ENCODE data around the gene MBLAC1.

The MBLAC1 gene, protein sequence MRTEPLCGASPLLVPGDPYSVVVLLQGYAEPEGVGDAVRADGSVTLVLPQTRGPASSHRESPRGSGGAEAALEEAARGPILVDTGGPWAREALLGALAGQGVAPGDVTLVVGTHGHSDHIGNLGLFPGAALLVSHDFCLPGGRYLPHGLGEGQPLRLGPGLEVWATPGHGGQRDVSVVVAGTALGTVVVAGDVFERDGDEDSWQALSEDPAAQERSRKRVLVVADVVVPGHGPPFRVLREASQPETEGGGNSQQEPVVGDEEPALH

DNA sequence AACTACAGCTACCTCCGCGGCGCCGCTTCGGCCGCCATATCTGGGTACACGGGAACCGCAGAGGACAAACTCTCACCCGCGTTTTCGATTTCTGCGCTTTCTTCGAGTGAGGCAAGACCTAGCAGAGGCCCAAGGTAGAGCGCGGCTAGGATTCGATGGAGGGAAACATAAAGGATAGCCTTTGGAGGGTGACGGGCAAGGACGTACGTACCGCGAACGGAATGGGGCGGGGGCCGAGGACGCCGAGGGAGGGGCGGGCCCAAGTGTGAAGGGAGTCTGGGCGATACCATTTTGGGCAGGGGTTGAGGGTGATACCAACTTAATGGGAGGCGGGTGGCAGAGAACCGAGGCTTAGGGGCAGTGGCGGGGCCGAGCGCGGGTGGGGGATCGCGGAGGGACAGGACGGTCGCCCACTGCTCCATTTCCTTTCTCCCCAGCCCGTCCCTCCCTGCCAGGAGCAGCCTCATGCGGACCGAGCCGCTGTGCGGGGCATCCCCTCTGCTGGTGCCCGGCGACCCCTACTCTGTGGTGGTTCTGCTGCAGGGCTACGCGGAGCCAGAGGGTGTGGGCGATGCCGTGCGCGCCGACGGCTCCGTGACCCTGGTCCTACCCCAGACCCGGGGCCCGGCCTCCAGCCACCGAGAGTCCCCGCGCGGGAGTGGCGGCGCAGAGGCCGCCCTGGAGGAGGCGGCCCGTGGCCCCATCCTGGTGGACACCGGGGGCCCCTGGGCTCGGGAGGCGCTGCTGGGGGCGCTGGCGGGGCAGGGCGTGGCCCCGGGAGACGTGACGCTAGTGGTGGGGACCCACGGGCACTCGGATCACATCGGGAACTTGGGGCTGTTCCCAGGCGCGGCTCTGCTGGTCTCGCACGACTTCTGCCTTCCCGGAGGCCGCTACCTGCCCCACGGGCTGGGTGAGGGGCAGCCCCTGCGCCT is at the start of gene MBLAC1:
MBLAC1 (plus strand) TSS at position 37 of the 935 bp plus-strand sequence; CDS start at position 466, 429 bp downstream.
- DNase-seq (ENCODE audit: low spot score), result peak; percentile 88

DNA sequence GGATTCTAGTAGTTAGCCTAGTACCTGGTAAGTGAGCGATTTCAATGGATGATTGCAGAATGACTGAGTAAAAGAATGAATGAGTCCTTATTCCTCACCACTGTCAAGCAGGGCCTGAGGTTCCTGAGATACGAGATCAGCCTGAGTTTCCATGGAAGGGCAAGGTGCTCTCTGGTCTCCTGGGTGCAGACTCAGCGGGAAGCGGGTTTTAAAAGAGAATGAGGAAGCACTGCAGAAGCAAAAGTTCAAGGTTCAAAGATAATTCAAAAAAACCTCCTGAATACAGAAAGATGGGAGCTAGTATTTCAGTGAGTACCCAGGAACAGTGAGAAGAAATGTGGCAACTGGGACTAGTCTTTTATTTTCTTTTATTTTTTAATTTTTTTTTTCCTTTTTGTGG is 49.6 kb upstream of the MBLAC1 start:
- DNase-seq (ENCODE audit: low spot score), result peak; percentile 44

DNA sequence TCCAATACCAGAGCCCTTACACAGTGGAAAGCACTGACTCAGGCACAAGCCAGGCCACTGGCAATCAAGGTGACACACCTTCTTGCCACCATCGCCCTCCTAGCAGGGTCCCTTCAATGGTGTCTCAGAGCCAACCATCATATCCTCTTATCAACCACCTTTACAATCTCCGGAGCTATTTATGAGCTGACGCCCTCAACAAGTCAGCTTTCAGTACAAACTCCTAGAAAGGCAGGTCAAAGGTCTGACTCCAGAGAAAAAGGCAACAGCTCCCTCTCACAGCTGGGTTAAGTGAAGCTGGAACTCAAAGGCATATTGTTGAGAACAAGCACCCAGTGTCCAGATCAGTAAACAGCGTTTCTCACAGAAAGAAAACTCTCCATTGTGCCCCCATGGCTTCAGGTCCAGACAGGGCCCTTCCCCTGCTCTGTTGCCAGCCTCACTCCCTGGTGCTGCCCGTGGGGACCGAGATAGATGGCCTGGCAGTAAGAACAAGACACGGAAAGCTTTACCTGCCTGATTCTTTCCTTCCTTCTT is 47.7 kb upstream of the MBLAC1 start:
- DNase-seq (ENCODE audit: low spot score), result no peak

DNA sequence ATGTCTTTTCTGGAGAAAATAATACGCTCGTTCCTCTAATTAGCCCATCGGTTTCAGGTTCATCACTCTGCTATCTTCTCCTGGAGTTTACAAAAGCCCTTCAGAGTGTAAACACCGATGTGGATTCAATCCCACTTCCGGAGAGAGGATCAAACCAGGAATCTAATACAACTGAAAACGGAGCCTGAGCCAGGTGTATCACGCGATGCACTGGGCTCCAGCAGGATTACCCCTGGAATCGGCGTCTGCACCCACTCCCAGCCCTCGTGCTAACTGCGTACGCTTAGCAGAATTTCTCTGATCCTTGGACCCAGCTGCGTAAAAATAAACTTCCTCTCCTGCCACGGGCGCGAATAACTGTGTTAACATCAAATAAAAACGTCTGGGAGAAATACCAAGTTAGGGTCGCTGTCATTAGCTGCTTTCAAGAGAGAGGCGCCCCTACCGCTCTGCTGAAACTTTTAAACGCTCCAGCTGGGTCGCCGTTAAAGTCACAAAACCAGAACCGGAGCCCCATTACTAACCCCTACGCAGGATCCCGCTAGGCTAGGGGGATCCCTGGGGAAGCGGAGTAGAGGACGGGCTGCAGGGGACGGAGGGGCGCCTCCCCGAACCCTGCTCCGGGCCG is 45.7 kb upstream of the MBLAC1 start:
- DNase-seq (ENCODE audit: low spot score), result peak; percentile 44

DNA sequence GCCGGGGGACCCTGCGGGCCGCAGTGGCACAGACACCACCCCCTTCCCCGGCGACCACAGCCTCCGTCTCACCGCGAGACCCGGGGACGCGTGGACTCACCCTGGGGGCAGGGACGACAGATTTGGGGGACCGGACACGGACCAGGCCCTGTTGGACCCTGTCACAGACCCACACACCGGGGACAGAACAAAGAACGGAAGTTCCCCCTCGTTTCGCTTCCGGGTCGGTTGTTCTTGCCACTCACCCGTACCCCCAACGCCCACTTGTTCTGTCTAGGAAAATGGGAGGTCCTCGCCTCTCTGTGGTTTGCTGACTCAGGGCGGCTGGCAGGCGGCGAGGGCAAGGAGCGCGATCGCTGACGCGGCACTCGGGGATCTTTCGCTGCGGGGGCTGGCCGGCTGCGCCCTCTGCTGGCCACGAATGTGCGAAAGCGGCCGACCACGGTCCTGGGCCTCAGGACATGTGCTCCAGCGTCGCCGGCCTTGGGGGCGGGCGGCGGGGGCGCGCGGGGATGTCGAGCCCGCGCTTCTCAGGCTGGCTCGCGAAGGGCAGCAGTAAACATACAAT is 45.1 kb upstream of the MBLAC1 start, which contains the start of gene ZNF3:
ZNF3 (minus strand) TSS at position 189 of the 568 bp plus-strand sequence. CDS start 4,366 bp downstream, outside the sequence.
- peak; percentile 99 for DNase-seq (ENCODE audit: low spot score)

DNA sequence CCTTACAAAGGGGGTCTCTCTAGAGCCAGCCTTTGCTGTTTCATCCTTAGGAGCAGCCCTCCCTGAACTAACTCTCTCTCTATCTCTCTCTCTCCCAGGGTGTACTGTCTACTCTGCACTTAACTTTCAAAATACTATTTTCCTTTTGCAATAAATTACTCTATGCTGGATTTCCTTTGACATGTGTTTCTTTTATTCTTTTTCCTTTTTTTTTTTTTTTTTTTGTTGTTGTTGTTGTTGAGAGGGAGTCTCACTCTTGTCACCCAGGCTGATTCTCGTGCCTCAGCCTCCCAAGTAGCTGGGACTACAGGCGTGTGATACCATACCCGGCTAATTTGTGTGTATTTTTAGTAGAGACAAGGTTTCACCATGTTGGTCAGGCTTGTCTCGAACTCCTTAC is 43.8 kb upstream of the MBLAC1 start:
- no peak for DNase-seq (ENCODE audit: low spot score)

DNA sequence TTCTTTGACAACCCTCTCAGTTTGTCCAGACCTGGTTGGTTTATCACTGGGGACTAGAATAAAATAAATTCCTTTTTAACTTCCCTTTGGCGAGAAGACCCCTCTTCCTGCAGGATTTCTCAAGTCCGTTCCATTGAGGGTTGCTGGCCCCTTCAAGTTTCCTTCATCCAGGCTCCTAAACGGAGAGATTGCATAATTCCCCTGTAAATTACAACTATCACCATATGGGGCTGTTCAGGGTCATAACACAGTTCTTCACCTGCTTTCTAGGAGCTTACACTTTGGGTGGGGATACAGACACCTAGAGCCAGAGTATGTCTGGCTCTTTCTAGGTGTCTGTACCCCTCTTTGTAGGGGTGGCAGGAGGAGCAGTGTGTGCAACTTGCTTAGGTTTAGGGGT is 41.3 kb upstream of the MBLAC1 start:
- no peak for DNase-seq (ENCODE audit: low spot score)

DNA sequence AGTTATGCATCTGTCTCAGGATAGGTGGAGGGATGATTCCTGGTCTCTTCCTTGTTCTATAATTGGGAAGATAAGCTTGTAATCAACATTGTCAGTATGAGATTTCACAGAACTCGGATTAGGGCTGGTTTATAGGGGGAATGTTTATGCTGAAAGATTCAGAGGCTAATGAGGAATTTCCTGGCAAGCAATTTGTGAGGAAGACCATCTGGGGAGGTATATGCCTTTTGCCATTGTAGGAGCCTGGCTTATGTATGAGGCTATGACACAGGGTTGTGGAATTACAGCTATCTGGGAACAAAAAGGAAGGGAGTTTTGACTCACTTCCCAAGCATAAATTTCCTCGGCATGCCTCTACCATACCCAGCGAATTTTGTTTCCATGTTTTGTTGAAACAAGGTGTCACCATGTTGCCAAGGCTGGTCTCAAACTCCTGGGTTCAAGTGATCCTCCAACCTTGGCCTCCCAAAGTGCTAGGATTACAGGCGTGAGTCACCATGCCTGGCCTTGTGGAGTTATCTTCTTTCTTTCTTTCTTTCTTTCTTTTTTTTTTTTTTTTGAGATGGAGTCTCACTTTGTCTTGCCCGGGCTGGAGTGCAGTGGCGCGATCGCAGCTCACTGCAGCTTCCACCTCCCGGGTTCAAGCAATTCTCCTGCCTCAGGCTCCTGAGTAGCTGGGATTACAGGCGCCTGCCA is 39.6 kb upstream of the MBLAC1 start:
- peak; percentile 96 for DNase-seq (ENCODE audit: low spot score)

DNA sequence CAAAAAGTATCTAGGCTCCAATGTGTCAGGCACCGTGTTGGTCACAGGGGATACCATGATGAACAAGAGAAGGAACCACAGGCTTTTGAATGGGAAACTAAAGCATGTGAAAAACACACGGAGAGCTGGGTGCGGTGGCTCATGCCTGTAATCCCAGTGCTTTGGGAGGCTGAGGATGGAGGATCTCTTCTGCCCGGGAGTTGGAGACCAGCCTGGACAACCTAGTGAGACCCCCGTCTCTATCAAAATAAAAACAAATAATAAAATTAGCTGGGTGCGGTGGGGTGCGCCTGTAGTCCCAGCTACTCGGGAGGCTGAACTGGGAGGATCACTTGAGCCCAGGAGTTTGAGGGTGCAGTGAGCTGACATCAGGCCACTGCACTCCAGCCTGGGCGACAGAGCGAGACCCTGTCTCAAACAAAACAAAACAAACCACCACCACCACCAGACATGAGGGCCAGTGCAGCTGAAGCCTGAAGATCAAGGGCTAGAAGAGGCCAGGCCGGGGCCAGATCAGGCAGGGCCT is 38.6 kb upstream of the MBLAC1 start:
- no peak for DNase-seq (ENCODE audit: low spot score)

DNA sequence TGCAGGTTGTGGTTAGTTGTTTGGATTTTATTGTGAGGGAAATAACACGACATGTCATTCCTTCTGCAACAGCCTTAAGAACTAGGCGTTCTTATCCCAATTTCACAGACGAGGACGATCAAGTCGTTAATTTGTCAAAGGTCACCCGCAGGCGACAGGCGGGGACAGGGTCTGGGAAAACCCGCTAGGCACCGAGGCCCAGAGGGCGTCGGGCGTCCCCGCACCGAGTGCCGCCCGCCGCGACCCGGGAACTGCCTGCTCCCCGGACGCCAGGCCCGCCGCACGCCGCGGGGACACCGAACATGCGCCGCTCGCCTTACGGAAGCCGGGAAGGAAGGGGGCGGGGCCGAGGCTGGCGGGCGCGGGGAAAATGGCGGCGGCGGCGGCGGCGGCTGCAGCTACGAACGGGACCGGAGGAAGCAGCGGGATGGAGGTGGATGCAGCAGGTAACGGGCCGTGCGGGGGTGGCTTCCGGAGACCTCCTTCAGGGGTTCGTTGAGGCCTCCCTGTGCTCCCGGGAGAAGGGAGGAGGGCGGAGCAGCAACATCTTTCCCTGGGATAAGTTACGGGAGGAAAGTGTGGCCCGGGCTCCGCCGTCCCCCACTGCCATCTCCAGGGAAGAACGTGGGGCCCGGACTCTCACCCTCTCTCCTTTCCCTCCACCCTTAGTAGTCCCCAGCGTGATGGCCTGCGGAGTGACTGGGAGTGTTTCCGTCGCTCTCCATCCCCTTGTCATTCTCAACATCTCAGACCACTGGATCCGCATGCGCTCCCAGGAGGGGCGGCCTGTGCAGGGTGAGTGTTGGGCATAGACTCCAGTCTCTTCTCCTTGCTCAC is 37.9 kb upstream of the MBLAC1 start, which contains the start of gene COPS6:
COPS6 (plus strand) TSS at position 349 of the 837 bp plus-strand sequence; CDS start at position 371, 22 bp downstream.
- DNase-seq (ENCODE audit: low spot score), result peak; percentile 82

DNA sequence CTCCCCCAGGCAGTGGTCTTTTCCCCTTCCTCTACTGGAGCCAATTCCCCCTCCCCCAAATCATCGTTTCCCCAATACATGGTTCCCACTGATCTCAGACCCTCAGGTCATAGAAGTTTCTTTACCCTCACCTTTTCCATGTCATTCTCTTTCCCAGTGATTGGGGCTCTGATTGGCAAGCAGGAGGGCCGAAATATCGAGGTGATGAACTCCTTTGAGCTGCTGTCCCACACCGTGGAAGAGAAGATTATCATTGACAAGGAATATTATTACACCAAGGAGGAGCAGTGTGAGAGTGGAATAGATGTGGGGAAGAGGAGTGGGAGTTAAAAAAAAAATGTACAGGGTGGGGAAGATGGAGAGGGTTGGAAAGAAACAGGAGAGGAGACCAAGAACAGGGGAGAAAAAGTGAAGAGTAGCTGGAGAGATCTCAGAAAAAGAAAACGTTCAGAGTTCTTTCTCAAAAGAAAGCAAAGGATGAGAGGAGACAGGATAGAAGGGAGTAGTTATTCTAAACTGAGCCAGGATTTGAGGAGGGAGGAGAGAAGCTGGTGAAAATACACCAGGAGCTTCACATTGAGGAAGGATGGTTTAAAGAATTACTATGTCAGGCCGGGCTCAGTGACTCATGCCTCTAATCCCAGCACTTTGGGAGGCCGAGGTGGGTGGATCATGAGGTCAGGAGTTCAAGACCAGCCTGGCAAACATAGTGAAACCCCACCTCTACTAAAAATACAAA is 37.1 kb upstream of the MBLAC1 start:
- DNase-seq (ENCODE audit: low spot score), result peak; percentile 43

DNA sequence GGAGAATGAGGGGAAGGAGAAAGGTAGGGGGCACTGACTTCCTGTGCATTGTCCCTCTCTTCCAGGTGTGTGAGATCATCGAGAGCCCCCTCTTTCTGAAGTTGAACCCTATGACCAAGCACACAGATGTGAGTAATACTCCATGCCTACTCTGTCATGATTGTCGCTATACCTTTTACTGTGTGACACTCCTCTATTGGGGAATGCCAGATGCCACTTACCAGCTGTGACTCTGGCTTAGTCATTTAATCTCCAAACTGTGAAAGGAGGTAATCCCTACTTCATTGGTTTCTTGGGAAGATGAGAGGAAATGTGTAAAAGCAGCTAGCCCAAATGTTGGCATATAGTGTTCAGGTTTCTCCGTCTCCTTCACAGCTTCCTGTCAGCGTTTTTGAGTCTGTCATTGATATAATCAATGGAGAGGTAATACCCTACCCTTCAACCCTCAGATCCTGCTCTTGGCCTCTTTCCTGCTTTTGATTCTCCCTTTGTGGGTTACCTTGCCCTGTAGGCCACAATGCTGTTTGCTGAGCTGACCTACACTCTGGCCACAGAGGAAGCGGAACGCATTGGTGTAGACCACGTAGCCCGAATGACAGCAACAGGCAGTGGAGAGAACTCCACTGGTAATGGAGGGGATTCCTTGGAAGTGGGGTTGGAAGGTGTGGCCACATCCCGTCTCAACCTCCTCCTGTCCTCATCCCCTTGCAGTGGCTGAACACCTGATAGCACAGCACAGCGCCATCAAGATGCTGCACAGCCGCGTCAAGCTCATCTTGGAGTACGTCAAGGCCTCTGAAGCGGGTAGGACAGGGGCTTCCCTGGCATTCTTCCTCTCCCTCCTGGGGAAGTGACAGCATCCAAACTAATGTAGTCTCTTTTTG is 36.0 kb upstream of the MBLAC1 start:
- peak; percentile 52 for DNase-seq (ENCODE audit: low spot score)

DNA sequence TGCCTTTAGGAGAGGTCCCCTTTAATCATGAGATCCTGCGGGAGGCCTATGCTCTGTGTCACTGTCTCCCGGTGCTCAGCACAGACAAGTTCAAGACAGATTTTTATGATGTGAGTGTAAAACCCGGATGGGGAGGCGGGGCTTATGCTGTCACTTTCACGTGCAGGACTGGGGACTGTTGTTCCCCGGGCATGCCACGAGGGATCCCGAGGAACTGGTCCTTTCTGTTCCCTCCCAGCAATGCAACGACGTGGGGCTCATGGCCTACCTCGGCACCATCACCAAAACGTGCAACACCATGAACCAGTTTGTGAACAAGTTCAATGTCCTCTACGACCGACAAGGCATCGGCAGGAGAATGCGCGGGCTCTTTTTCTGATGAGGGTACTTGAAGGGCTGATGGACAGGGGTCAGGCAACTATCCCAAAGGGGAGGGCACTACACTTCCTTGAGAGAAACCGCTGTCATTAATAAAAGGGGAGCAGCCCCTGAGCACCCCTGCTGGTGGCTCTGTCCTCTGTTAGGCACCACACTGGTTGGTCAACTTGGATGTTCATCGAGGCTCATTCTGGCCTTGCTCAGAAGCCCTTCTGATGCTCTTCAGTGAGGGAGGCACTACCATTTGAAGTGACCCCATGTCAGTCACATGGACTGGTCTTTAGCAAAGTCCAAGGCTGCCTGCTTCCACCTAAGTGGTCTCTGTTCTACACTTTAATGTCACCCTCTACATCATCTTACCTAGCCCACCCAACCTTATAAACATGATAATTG is 35.2 kb upstream of the MBLAC1 start:
- peak; percentile 48 for DNase-seq (ENCODE audit: low spot score)

DNA sequence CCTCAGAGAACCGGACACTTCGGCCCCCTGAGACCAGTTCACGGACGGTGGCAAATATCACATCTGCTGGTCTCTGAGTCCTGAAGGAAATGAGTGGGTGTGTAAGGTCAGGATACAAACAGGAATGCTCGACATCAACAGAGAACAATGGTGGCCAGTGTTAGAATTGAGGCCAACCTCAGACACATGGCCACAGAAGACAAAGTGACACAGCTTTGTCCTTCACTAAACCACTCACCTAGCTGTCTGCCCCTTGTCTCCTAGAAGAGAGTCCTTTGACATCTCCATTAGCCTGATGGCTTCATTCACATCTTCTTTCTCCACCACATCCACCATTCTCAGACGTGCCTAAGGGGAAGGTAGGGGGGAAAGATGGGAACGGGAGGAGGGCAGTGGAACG is 33.7 kb upstream of the MBLAC1 start:
- no peak for DNase-seq (ENCODE audit: low spot score)

DNA sequence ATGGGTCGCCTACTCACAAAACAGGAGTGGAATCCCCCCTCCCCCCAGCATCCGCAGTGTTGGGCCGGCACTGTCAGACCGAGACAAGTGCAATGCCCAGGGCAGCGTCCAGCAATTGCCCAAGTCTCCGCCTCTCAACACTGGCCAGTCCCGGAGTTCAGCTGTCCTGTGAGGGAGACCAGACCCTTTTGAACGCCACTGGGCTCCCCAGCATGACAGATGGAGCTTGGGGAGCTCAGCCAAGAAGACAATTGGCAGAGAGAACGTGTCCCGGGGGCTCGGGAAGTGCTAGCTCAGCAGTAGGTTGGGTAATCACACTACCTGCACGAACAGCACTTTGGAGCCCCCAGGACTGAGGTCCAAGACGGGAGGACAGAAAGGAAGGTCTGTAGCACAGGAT is 33.3 kb upstream of the MBLAC1 start:
- no peak for DNase-seq (ENCODE audit: low spot score)

DNA sequence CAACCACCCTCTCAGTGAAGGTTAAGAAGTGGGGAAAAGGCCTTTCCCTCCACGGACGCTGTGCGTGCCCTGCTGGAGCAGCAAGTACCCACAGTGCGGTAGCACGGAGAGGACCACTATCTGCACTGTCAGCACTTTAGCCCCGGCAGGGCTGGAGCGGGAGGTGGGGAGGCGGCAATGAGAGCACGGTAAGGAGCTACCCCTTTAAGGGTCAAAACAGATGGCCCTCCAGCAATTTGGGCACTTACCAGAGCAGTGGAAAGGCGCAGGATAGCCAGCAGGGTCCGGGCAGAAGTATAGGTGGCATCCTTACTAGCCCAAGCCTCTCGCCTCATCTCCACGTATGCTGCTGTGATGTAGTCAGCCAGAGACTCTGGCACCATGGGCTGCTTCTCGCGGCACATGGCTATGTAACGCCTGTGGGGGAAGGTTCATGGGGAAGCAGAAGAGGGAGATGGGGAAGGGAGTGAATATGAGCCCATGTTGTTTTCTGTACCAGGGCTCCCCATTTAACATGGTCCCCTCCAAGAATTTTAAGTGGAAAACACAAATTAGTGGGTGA is 32.8 kb upstream of the MBLAC1 start:
- no peak for DNase-seq (ENCODE audit: low spot score)

DNA sequence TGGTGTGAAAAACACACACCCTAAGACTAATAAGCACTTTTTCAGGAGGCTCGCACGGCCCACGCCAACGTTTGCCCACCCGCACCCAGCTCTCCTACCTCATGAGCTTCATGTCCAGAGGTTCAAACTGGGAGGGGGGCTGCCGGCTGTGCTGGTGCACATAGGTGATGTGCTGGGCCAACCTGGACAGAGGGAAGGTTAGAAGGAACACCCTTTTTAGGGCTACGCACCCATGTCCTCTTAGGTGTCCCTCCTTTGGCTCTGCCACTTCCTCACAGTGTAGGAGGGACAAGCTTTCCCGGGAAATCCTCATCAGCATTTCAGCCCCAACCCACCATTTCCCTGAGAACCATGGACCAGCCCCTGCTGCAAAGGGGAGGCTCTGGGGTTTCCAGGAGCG is 31.5 kb upstream of the MBLAC1 start:
- no peak for DNase-seq (ENCODE audit: low spot score)
